Osteocyte (in vitro differentiated cells): ENCODE results near the gene TSPAN5. TPM values are rescaled to one million over a fixed set of nuclear protein-coding genes. Genes with fewer than 3 reads are reported as not detected.

Experiments
- DNase-seq: peaks from one replicate; pipeline ENCODE4 v3.0.0; 2021; ENCODE audit warnings: mixed read lengths; ENCODE audit not compliant: unreplicated experiment; ENCODE audit errors: extremely low spot score
- H3K27ac Mint-ChIP-seq: one replicate; pipeline ENCODE4 v1.8.0; 2021; ENCODE audit warnings: mild to moderate bottlenecking, mixed read lengths; ENCODE audit not compliant: unreplicated experiment
- H3K27me3 Mint-ChIP-seq: one replicate; pipeline ENCODE4 v1.8.0; 2021; ENCODE audit warnings: mixed read lengths; ENCODE audit not compliant: unreplicated experiment
- H3K36me3 Mint-ChIP-seq: one replicate; pipeline ENCODE4 v1.8.0; 2021; ENCODE audit warnings: mixed read lengths; ENCODE audit not compliant: unreplicated experiment
- H3K4me1 Mint-ChIP-seq: one replicate; pipeline ENCODE4 v1.8.0; 2021; ENCODE audit warnings: mixed read lengths; ENCODE audit not compliant: unreplicated experiment
- H3K4me3 Mint-ChIP-seq: one replicate; pipeline ENCODE4 v1.8.0; 2021; ENCODE audit warnings: mild to moderate bottlenecking, moderate library complexity, mixed read lengths; ENCODE audit not compliant: unreplicated experiment
- H3K9me3 Mint-ChIP-seq: one replicate; pipeline ENCODE4 v1.8.0; 2021; ENCODE audit warnings: mixed read lengths; ENCODE audit not compliant: unreplicated experiment
- total RNA-seq: library from RNA; stranded (reverse); gene quantifications from 2 replicates; pipeline ENCODE4 v1.2.1, GENCODE V29; 2021
- TF ChIP-seq, protein P1 (sequence below): fragments of 200-600 bp; sonication (generic); IDR thresholded peaks from 2 replicates; pipeline ENCODE4 v1.5.0; 2021; ENCODE audit warnings: antibody characterized with exemption, mild to moderate bottlenecking, moderate library complexity

Gene TSPAN5
- total RNA-seq, 1 donor from 2014 or later, result 64.2 TPM

DNA sequence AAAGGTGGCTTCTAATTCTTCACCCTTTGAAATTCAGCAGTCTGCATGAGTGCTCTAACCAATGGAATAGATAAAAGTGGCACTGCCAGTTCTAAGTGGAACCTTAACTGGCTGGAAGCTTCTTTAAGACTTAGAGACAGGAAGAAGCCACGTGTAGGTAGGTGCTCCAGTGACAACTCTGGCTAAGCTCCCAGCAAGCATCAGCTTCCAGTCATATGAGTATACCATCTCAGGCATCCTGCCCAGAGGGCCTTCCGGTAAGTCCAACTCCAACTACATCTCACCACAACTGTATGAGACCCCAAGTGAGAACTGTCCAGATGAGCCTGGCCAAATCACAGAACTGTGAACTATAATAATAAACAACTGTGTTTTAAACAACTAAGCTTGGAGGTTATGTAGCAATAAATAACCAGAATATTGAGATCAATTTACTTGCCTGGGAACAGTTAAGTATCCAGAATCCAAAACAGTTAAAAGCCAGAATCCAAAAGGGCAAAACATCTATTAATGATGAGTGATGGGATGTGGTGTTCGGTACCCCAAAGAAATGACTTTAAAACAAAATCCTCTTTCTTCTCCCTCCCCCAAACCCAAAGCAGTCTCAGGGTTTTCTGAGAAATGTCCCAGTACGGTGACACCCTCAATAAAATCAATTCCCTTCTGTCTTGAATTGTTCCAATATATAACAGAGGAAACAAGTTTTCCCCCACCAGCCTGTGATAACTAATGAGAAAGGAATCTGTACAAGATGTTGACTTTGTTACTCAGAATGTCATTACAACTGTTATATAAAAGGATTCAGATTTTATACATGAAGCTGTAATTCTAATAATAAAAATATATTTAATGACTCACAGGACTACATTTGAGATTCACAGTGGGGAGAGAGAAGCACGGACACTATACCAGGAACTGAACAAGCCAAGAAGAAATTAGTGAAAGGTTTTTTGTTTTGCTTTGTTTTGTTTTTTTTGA lies 4.2 kb downstream of the TSPAN5 start:
- H3K4me1 Mint-ChIP-seq, result peaks cover 73% of the 10 kb centered on the region
- no peaks in the 10 kb centered on the region for H3K27me3 Mint-ChIP-seq
- H3K4me3 Mint-ChIP-seq, result peak overlapping the region; percentile 95
- TF ChIP-seq, protein P1, sequence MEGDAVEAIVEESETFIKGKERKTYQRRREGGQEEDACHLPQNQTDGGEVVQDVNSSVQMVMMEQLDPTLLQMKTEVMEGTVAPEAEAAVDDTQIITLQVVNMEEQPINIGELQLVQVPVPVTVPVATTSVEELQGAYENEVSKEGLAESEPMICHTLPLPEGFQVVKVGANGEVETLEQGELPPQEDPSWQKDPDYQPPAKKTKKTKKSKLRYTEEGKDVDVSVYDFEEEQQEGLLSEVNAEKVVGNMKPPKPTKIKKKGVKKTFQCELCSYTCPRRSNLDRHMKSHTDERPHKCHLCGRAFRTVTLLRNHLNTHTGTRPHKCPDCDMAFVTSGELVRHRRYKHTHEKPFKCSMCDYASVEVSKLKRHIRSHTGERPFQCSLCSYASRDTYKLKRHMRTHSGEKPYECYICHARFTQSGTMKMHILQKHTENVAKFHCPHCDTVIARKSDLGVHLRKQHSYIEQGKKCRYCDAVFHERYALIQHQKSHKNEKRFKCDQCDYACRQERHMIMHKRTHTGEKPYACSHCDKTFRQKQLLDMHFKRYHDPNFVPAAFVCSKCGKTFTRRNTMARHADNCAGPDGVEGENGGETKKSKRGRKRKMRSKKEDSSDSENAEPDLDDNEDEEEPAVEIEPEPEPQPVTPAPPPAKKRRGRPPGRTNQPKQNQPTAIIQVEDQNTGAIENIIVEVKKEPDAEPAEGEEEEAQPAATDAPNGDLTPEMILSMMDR, result no peak
- DNase-seq, result no peak
- H3K27ac Mint-ChIP-seq, result peak overlapping the region; percentile 99
- H3K36me3 Mint-ChIP-seq, result peaks cover 16% of the 10 kb centered on the region
- peaks cover 10% of the 10 kb centered on the region for H3K9me3 Mint-ChIP-seq

GRCh38 chr4:98652996-98653395 lies 5.4 kb downstream of the TSPAN5 start:
- H3K27ac Mint-ChIP-seq, result peak overlapping the region; percentile 99
- H3K9me3 Mint-ChIP-seq, result peaks cover 10% of the 10 kb centered on the region
- peak overlapping the region; percentile 34 for H3K4me3 Mint-ChIP-seq
- peaks cover 16% of the 10 kb centered on the region for H3K36me3 Mint-ChIP-seq
- no peak for DNase-seq
- H3K27me3 Mint-ChIP-seq, result no peaks in the 10 kb centered on the region
- H3K4me1 Mint-ChIP-seq, result peaks cover 81% of the 10 kb centered on the region
- TF ChIP-seq, protein P1, result no peak

- peak overlapping the region; percentile 63 for H3K4me3 Mint-ChIP-seq
- DNase-seq, result no peak
- peaks cover 16% of the 10 kb centered on the region for H3K36me3 Mint-ChIP-seq
- H3K27ac Mint-ChIP-seq, result peak overlapping the region; percentile 92
- no peaks in the 10 kb centered on the region for H3K27me3 Mint-ChIP-seq
- H3K9me3 Mint-ChIP-seq, result peaks cover 10% of the 10 kb centered on the region
- TF ChIP-seq, protein P1, result no peak
- H3K4me1 Mint-ChIP-seq, result peaks cover 82% of the 10 kb centered on the region
Measured at GRCh38 chr4:98648602-98649001, 9.8 kb downstream of the TSPAN5 start.

DNA sequence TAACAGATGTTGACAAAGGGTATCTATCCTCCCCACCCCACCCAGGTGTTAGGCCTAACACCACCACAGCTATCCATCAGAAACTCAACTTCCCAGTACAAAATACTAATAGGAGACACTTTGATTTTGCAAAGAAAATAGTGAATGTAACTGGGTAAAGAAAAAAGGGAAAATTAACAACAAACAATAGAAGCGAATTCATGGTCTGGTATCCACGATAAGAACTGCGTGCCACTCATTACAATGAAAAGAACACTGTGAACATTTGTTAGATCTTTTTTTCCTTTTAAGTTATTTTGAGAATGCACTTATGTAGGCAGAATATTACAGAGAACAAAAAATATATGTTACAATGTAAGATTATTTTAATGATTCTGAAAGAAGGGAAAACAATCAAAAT lies 12.0 kb downstream of the TSPAN5 start:
- Mint-ChIP-seq H3K9me3 (peaks cover 9% of the 10 kb centered on the region), H3K4me1 (peaks cover 83% of the 10 kb centered on the region), H3K27me3 (no peaks in the 10 kb centered on the region), H3K4me3 (no peak overlapping the region), H3K36me3 (peaks cover 15% of the 10 kb centered on the region), H3K27ac (peak overlapping the region; percentile 73)
- TF ChIP-seq, protein P1, result no peak
- no peak for DNase-seq

GRCh38 chr4:98645527-98645926 lies 12.9 kb downstream of the TSPAN5 start:
- Mint-ChIP-seq H3K4me3 (no peak overlapping the region), H3K4me1 (peaks cover 81% of the 10 kb centered on the region), H3K9me3 (peaks cover 4% of the 10 kb centered on the region)

More at GRCh38 chr4:98645527-98645926, 12.9 kb downstream of the TSPAN5 start:
- no peaks in the 10 kb centered on the region for H3K27me3 Mint-ChIP-seq
- no peak overlapping the region for H3K27ac Mint-ChIP-seq
- TF ChIP-seq, protein P1, result no peak
- no peak for DNase-seq
- H3K36me3 Mint-ChIP-seq, result peaks cover 7% of the 10 kb centered on the region
